Liver (tissue), 9 donors: ENCODE results near the gene TTI1. TPM values are rescaled to one million over a fixed set of nuclear protein-coding genes. Genes with fewer than 3 reads are reported as not detected.

Experiments
- DNase-seq: peaks from one replicate; pipeline ENCODE4 v3.0.0-alpha.2; 2017; ENCODE audit warnings: low spot score
- H3K27ac ChIP-seq, 2 donors: one replicate each; pipeline ENCODE4 v1.7.0; 2013; ENCODE audit warnings: inconsistent platforms in 2 of 2, low read length in 2 of 2, control low read depth in 1 of 2, low read depth in 1 of 2, mild to moderate bottlenecking in 1 of 2
- H3K27me3 ChIP-seq, 4 donors: one replicate each; pipeline versions ENCODE4 v1.6.1 to v1.7.0; 2013; ENCODE audit warnings: low read length in 3 of 4, inconsistent platforms in 1 of 4, mild to moderate bottlenecking in 1 of 4, moderate library complexity in 1 of 4; ENCODE audit not compliant: control insufficient read depth in 4 of 4, insufficient read depth in 4 of 4
- H3K36me3 ChIP-seq, 4 donors: one replicate each; pipeline versions ENCODE4 v1.6.1 to v1.7.0; 2013; ENCODE audit warnings: low read length in 3 of 4, mild to moderate bottlenecking in 3 of 4, low read depth in 1 of 4, moderate library complexity in 1 of 4; ENCODE audit not compliant: control insufficient read depth in 4 of 4, insufficient read depth in 3 of 4
- H3K4me1 ChIP-seq, 4 donors: one replicate each; pipeline versions ENCODE4 v1.6.1 to v1.7.0; 2013; ENCODE audit warnings: low read length in 3 of 4, mild to moderate bottlenecking in 3 of 4, moderate library complexity in 1 of 4; ENCODE audit not compliant: control insufficient read depth in 4 of 4, insufficient read depth in 4 of 4
- H3K4me3 ChIP-seq, 3 donors: one replicate each; pipeline versions ENCODE4 v1.6.1 to v1.7.0; 2013; ENCODE audit warnings: low read length in 3 of 3, control low read depth in 1 of 3, low read depth in 1 of 3, mild to moderate bottlenecking in 1 of 3
- H3K9ac ChIP-seq, 2 donors: one replicate each; pipeline ENCODE4 v1.7.0; 2013; ENCODE audit warnings: low read length in 2 of 2, mild to moderate bottlenecking in 2 of 2, moderate library complexity in 2 of 2, control low read depth in 1 of 2, low read depth in 1 of 2
- H3K9me3 ChIP-seq, 4 donors: one replicate each; pipeline versions ENCODE4 v1.6.1 to v1.7.0; 2013; ENCODE audit warnings: low read length in 3 of 4; ENCODE audit not compliant: control insufficient read depth in 4 of 4
- ATF3 ChIP-seq: IDR thresholded peaks from 2 replicates; pipeline ENCODE4 v1.6.1; 2016; ENCODE audit warnings: antibody characterized with exemption
- EGR1 ChIP-seq, 2 donors: IDR thresholded peaks; 2 replicates each; pipeline ENCODE4 v1.6.1; 2016 to 2018; ENCODE audit warnings: antibody characterized with exemption in 2 of 2, low read depth in 2 of 2
- FOXA2 ChIP-seq: IDR thresholded peaks from 2 replicates; pipeline ENCODE4 v1.6.1; 2016; ENCODE audit warnings: antibody characterized with exemption
- GABPA ChIP-seq, 2 donors: IDR thresholded peaks in 1 of 2; conservative IDR thresholded peaks in 1 of 2; 2 replicates each; pipeline ENCODE4 v1.6.1; 2016; ENCODE audit warnings: antibody characterized with exemption in 2 of 2, mild to moderate bottlenecking in 1 of 2, moderate library complexity in 1 of 2
- HNF4A ChIP-seq, 2 donors: conservative IDR thresholded peaks; 2 replicates each; pipeline ENCODE4 v1.6.1; 2016; ENCODE audit warnings: antibody characterized with exemption in 2 of 2, mild to moderate bottlenecking in 2 of 2
- HNF4G ChIP-seq: IDR thresholded peaks from 2 replicates; pipeline ENCODE4 v1.6.1; 2016; ENCODE audit warnings: antibody characterized with exemption
- JUND ChIP-seq, 2 donors: IDR thresholded peaks; 2 replicates each; pipeline ENCODE4 v1.6.1; 2016; ENCODE audit warnings: antibody characterized with exemption in 2 of 2
- NR2F2 ChIP-seq: IDR thresholded peaks from 2 replicates; pipeline ENCODE4 v1.6.1; 2016; ENCODE audit warnings: antibody characterized with exemption
- RAD21 ChIP-seq, 2 donors: IDR thresholded peaks; 2 replicates each; pipeline ENCODE4 v1.6.1; 2016; ENCODE audit warnings: antibody characterized with exemption in 2 of 2, mild to moderate bottlenecking in 2 of 2
- REST ChIP-seq: IDR thresholded peaks from 2 replicates; pipeline ENCODE4 v1.6.1; 2016; ENCODE audit warnings: antibody characterized with exemption, mild to moderate bottlenecking
- RXRA ChIP-seq, 2 donors: IDR thresholded peaks; 2 replicates each; pipeline ENCODE4 v1.6.1; 2017 to 2018; ENCODE audit warnings: antibody characterized with exemption in 2 of 2, mild to moderate bottlenecking in 1 of 2
- SP1 ChIP-seq: IDR thresholded peaks from 2 replicates; pipeline ENCODE4 v1.6.1; 2018; ENCODE audit warnings: antibody characterized with exemption, mild to moderate bottlenecking
- TAF1 ChIP-seq: conservative IDR thresholded peaks from 2 replicates; pipeline ENCODE4 v1.6.1; 2016; ENCODE audit warnings: antibody characterized with exemption, mild to moderate bottlenecking
- YY1 ChIP-seq: IDR thresholded peaks from 2 replicates; pipeline ENCODE4 v1.6.1; 2016; ENCODE audit warnings: antibody characterized with exemption, mild to moderate bottlenecking
- WGBS: extraction: QIAGEN DNeasy Blood & Tissue Kit; methylation state at CpG from one replicate; pipeline ENCODE4 v1.1.7; 2013; 5-methylcytosine and 5-hydroxymethylcytosine counted together
- polyA plus RNA-seq, 2 donors: library from polyadenylated mRNA; stranded (reverse) in 1 of 2; unstranded in 1 of 2; fragments of 200-250 nt in 1 of 2; fragments of >200 nt in 1 of 2; fragmentation: Nextera tagmentation in 1 of 2; extraction: Ambion mirVana in 1 of 2; gene quantifications; one replicate each; pipeline versions ENCODE4 v1.2.1 to v1.2.3, GENCODE V29; 2013 to 2015
- total RNA-seq, 2 donors: library from RNA; depleted of rRNA; stranded (reverse); fragments of >200 nt; gene quantifications; one replicate each; pipeline ENCODE4 v1.2.3, GENCODE V29; 2014
- TF ChIP-seq, protein P1 (sequence below): IDR thresholded peaks from 2 replicates; pipeline ENCODE4 v1.6.1; 2016; ENCODE audit warnings: antibody characterized with exemption
- donor health status: healthy.
- donor health status: healthy.
- donor health status: healthy.
- donor health status: healthy.
- donor health status: healthy.

TTI1 gene
- total and polyA plus RNA-seq, 4 donors, result 4.6 to 20.4 (median 11.3) TPM

- TF ChIP-seq ATF3 (no peak), EGR1 (IDR thresholded peaks at IDR 0.05; ENCODE audit: low read depth in 2 of 2) (no peak), GABPA (IDR thresholded peaks at IDR 0.05 in 1 of 2, conservative IDR thresholded peaks at IDR 0.05 in 1 of 2) (no peak), HNF4A (conservative IDR thresholded peaks at IDR 0.05) (no peak), JUND (IDR thresholded peaks at IDR 0.05) (no peak), YY1 (no peak), RAD21 (IDR thresholded peaks at IDR 0.05) (no peak), SP1 (no peak)
- TF ChIP-seq, protein P1, sequence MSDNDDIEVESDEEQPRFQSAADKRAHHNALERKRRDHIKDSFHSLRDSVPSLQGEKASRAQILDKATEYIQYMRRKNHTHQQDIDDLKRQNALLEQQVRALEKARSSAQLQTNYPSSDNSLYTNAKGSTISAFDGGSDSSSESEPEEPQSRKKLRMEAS, result no peak
These were observed 30.8 kb upstream of the TTI1 start (continued) for GRCh38 chr20:38063911-38064530.

GRCh38 chr20:38062890-38063289 is 29.6 kb upstream of the TTI1 start:
- H3K9ac ChIP-seq, result no peak overlapping the region
- no peaks in the 10 kb centered on the region for H3K9me3 ChIP-seq
- H3K4me3 ChIP-seq, result no peak overlapping the region
- no peak overlapping the region for H3K27ac ChIP-seq
- DNase-seq, result no peak
- 86% methylated on average over 5 of the region's 5 CpGs for WGBS
- no peak for TF ChIP-seq RXRA (IDR thresholded peaks at IDR 0.05)
- no peak for TF ChIP-seq YY1
- H3K27me3 ChIP-seq, result no peaks in the 10 kb centered on the region
- peaks cover 0 to 36% (median 15%) of the 10 kb centered on the region in 4 donors for H3K36me3 ChIP-seq
- H3K4me1 ChIP-seq, result peaks cover 6 to 33% (median 23%) of the 10 kb centered on the region in 4 donors

DNA sequence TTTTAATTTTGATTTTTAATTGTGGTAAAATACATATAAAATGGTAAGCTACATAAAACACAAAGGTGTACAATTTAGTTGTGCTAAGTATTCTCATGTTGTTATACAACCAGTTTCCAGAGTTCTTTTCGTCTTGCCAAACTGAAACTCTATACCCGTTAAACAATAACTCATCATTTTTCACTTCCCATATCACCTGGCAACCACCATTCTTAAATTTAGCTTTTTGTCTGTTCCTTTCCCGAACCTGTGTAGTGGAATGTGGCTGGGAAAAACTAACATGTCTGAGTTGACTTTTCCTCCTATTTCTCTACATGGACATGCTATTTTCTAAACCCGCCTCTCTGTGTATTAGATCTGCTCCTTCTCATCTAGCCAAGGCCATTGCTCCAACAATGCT is 27.9 kb upstream of the TTI1 start:
- 71% methylated on average over 4 of the region's 4 CpGs for WGBS
- H3K27me3 ChIP-seq, result no peaks in the 10 kb centered on the region
- H3K9me3 ChIP-seq, result no peaks in the 10 kb centered on the region
- peaks cover 6 to 33% (median 23%) of the 10 kb centered on the region in 4 donors for H3K4me1 ChIP-seq
- no peak for DNase-seq
- no peak overlapping the region for H3K9ac ChIP-seq
- H3K4me3 ChIP-seq, result no peak overlapping the region
- H3K27ac ChIP-seq, result peak overlapping the region in 1 of 2 donors; percentile 5
- peaks cover 0 to 37% (median 14%) of the 10 kb centered on the region in 4 donors for H3K36me3 ChIP-seq
- TF ChIP-seq RAD21 (IDR thresholded peaks at IDR 0.05) (no peak), HNF4G (no peak), GABPA (IDR thresholded peaks at IDR 0.05 in 1 of 2, conservative IDR thresholded peaks at IDR 0.05 in 1 of 2) (no peak), FOXA2 (no peak), YY1 (no peak)

GRCh38 chr20:38060536-38060935 is 27.3 kb upstream of the TTI1 start:
- no peak overlapping the region for H3K4me3 ChIP-seq
- DNase-seq, result no peak
- H3K9me3 ChIP-seq, result no peaks in the 10 kb centered on the region
- H3K36me3 ChIP-seq, result peaks cover 0 to 34% (median 16%) of the 10 kb centered on the region in 4 donors
- 92% methylated on average over 5 of the region's 5 CpGs for WGBS
- H3K27ac ChIP-seq, result peak overlapping the region; percentile 1 to 68
- no peaks in the 10 kb centered on the region for H3K27me3 ChIP-seq
- TF ChIP-seq HNF4A (conservative IDR thresholded peaks at IDR 0.05), result no peak
- no peak for TF ChIP-seq ATF3
- no peak for TF ChIP-seq REST
- no peak for TF ChIP-seq YY1
- no peak for TF ChIP-seq TAF1
- TF ChIP-seq NR2F2, result no peak
- TF ChIP-seq EGR1 (IDR thresholded peaks at IDR 0.05; ENCODE audit: low read depth in 2 of 2), result no peak
- no peak for TF ChIP-seq FOXA2
- H3K9ac ChIP-seq, result peak overlapping the region in 1 of 2 donors; percentile 17
- H3K4me1 ChIP-seq, result peaks cover 6 to 31% (median 22%) of the 10 kb centered on the region in 4 donors
